ENCODE measurements around the gene PHF12. TPM values are rescaled to one million over a fixed set of nuclear protein-coding genes. Genes with fewer than 3 reads are reported as not detected.

Gene PHF12
- total RNA-seq, 1 experiment from 2014 or later, result 35.7 TPM

GRCh38 chr17:28896884-28897768 lies 54.2 kb downstream of the PHF12 start, which contains the start of gene FLOT2 (continued):
- TF ChIP-seq REST (IDR thresholded peaks at IDR 0.05; ENCODE audit: low read depth), result no peak

GRCh38 chr17:28896491-28896883 lies 54.8 kb downstream of the PHF12 start:
- Histone ChIP-seq H3K9ac (ENCODE audit: low read length) (peak overlapping the region; percentile 86), H3K9me2 (ENCODE audit: insufficient read depth) (no peaks in the 10 kb centered on the region), H2AFZ (ENCODE audit: low read depth, low read length, poor library complexity, severe bottlenecking) (no peak overlapping the region), H3K9me3 (ENCODE audit: control insufficient read depth in 1 of 2, insufficient read depth in 1 of 2, low read depth in 1 of 2, low read length in 2 of 2) (no peaks in the 10 kb centered on the region), H3K36me3 (ENCODE audit: control insufficient read depth in 1 of 2, insufficient read depth in 2 of 2, low read length in 2 of 2) (0 out of 4 replicates have a peak, but pooled peaks cover 0 to 6% of the 10 kb centered on the region in 2 experiments), H4K20me1 (ENCODE audit: insufficient read depth) (no peaks in the 10 kb centered on the region), H3K4me1 (ENCODE audit: control insufficient read depth in 1 of 2, insufficient read depth in 2 of 2, low read length in 2 of 2) (peaks cover 22 to 32% of the 10 kb centered on the region in 2 experiments; a peak in 3 of 4 replicates), H3K4me3 (replicated peaks in 1 of 2; ENCODE audit: low read depth in 1 of 2, low read length in 2 of 2) (peak overlapping the region; percentile 83 to 96), H3K27ac (ENCODE audit: low read depth, low read length) (peak overlapping the region; percentile 97), H3K27me3 (ENCODE audit: insufficient read depth, low read length) (no peaks in the 10 kb centered on the region), H3K79me2 (ENCODE audit: insufficient read depth, low read length) (peaks cover 25% of the 10 kb centered on the region), H3K4me2 (ENCODE audit: low read length) (peak overlapping the region; percentile 89)
- ChIA-PET RAD21 (ENCODE audit: low non-redundant PET in 1 of 2, low total read pairs in 2 of 2, uncharacterized antibody in 2 of 2, unreplicated experiment in 2 of 2) (no interaction called here), POLR2A (interaction anchor here (0.9 to 1.6 kb wide), 2 partner anchors 169 to 177 kb away, joined by 3 to 7 read pairs; partner anchors contain the start of gene RPL23A), CTCF (interaction anchor here (0.9 to 1.8 kb wide), 2 partner anchors 133 to 170 kb away, joined by 6 to 8 read pairs; partner anchors contain the start of gene TLCD1)
- TF ChIP-seq POLR2A (IDR thresholded peaks at IDR 0.05; ENCODE audit: borderline replicate concordance, extremely low read depth, insufficient read depth, insufficient read length), result peak; percentile 7
- no peak for TF ChIP-seq TCF7L2 (IDR thresholded peaks at IDR 0.05; ENCODE audit: borderline replicate concordance, extremely low read depth, insufficient read depth, insufficient read length)
- intact Hi-C loops (cut with micrococcal nuclease), result no loop called here
- ATAC-seq, result no peak
- DNase-seq (ENCODE audit: low read depth, low spot score), result no peak
- BruUV-seq (replicated peaks), result no TSS peak
